K562 (cell line): ENCODE data around the gene ACSS1. TPM values are rescaled to one million over a fixed set of nuclear protein-coding genes. Genes with fewer than 3 reads are reported as not detected.

ENCODE experiments used
- DPF2 ChIP-seq: fragments of 450-650 bp; IDR thresholded peaks from 2 replicates; pipeline ENCODE4 v1.6.1; 2016
- GATAD2B ChIP-seq: fragments of 450-650 bp; IDR thresholded peaks from 2 replicates; pipeline ENCODE4 v1.6.1; 2017; ENCODE audit warnings: mild to moderate bottlenecking, borderline replicate concordance
- JUND ChIP-seq, 2 experiments: IDR thresholded peaks; 2 replicates in 1 of 2; 3 replicates in 1 of 2; pipeline ENCODE4 v1.6.1; 2011; ENCODE audit warnings: borderline replicate concordance in 2 of 2, low read depth in 2 of 2, low read length in 2 of 2, improper control_type of control experiment in 1 of 2, missing biosample characterization in 1 of 2, missing genetic modification characterization in 1 of 2, missing genetic modification reagents in 1 of 2
- KDM1A ChIP-seq, 2 experiments: fragments of 450-650 bp; IDR thresholded peaks; 2 replicates each; pipeline ENCODE4 v1.6.1; 2016; ENCODE audit warnings: mild to moderate bottlenecking in 2 of 2
- MCM2 ChIP-seq: fragments of 450-650 bp; IDR thresholded peaks from 2 replicates; pipeline ENCODE4 v1.6.1; 2017; ENCODE audit warnings: low read depth, mild to moderate bottlenecking
- MEIS2 ChIP-seq: fragments of 450-650 bp; IDR thresholded peaks from 2 replicates; pipeline ENCODE4 v1.6.1; 2014; ENCODE audit warnings: mild to moderate bottlenecking; ENCODE audit not compliant: partially characterized antibody
- NCOA6 ChIP-seq: fragments of 450-650 bp; IDR thresholded peaks from 2 replicates; pipeline ENCODE4 v1.6.1; 2017; ENCODE audit warnings: mild to moderate bottlenecking
- POLR3G ChIP-seq: IDR thresholded peaks from 2 replicates; pipeline ENCODE4 v1.6.1; 2011; ENCODE audit not compliant: insufficient read length, insufficient replicate concordance; ENCODE audit errors: extremely low read depth
- PTBP1 ChIP-seq: fragments of 200-400 bp; formaldehyde crosslinking; IDR thresholded peaks from 2 replicates; pipeline ENCODE4 v1.6.1; 2017; ENCODE audit warnings: low read depth, low read length
- RCOR1 ChIP-seq, 2 experiments: IDR thresholded peaks; 2 replicates each; pipeline ENCODE4 v1.6.1; 2012; ENCODE audit warnings: low read depth in 2 of 2, low read length in 2 of 2, borderline replicate concordance in 1 of 2, improper control_type of control experiment in 1 of 2
- SMC3 ChIP-seq: conservative IDR thresholded peaks from 2 replicates; pipeline ENCODE4 v1.6.1; 2011; ENCODE audit warnings: low read depth, low read length, improper control_type of control experiment; ENCODE audit not compliant: insufficient read depth
- STAG1 ChIP-seq: sonication (generic); formaldehyde crosslinking; IDR thresholded peaks from 2 replicates; pipeline ENCODE4 v1.5.0; 2020; ENCODE audit warnings: missing genetic modification reagents, borderline replicate concordance
- ZNF274 ChIP-seq: IDR thresholded peaks from 2 replicates; pipeline ENCODE4 v1.6.1; 2011; ENCODE audit warnings: low read depth, mild to moderate bottlenecking, low read length, moderate library complexity, borderline replicate concordance
- polyA plus RNA-seq, 8 experiments: library from polyadenylated mRNA; depleted of rRNA in 4 of 8; stranded (reverse) in 5 of 8; unstranded in 3 of 8; fragments of >200 nt; fragmentation: Nextera tagmentation in 2 of 8; fragmentation: Illumina TruSeq in 1 of 8; extraction: Ambion mirVana in 2 of 8; extraction: Trizol in 1 of 8; gene quantifications; 2 replicates each; pipeline versions ENCODE4 v1.2.1 to v1.2.3, GENCODE V29; 2011 to 2014; ENCODE audit warnings: inconsistent platforms in 1 of 8, missing spikeins in 1 of 8
- total RNA-seq, 7 experiments: library from RNA; depleted of rRNA in 6 of 7; stranded (reverse); fragments of >200 nt in 6 of 7; fragmentation: Illumina TruSeq in 2 of 7; extraction: Trizol in 2 of 7; gene quantifications; 2 replicates each; pipeline versions ENCODE4 v1.2.1 to v1.2.3, GENCODE V29; 2011 to 2021; ENCODE audit warnings: low replicate concordance in 1 of 7
- TF ChIP-seq, protein P1 (sequence below): sonication (generic); formaldehyde crosslinking; IDR thresholded peaks from 2 replicates; pipeline ENCODE4 v1.8.0; 2022; ENCODE audit warnings: missing genetic modification reagents, mild to moderate bottlenecking, moderate library complexity, borderline replicate concordance
- TF ChIP-seq, protein P2 (sequence below): fragments of 250-450 bp; sonication (Bioruptor Pico); IDR thresholded peaks from 2 replicates; pipeline ENCODE4 v1.4.0; 2020; ENCODE audit warnings: mild to moderate bottlenecking, moderate library complexity, borderline replicate concordance
- TF ChIP-seq, protein P3 (sequence below), 3 experiments: fragments of 200-800 bp in 1 of 3; sonication (Bioruptor generic) in 1 of 3; sonication (generic) in 1 of 3; formaldehyde crosslinking in 1 of 3; IDR thresholded peaks; 2 replicates each; pipeline versions ENCODE4 v1.6.1 to v1.8.0; 2016 to 2022; ENCODE audit warnings: mild to moderate bottlenecking in 2 of 3, missing compliant biosample characterization in 2 of 3, missing genetic modification characterization in 2 of 3, missing genetic modification reagents in 1 of 3
- TF ChIP-seq, protein P4 (sequence below), 2 experiments: fragments of 450-650 bp in 1 of 2; sonication (generic) in 1 of 2; formaldehyde crosslinking in 1 of 2; IDR thresholded peaks in 1 of 2; conservative IDR thresholded peaks in 1 of 2; 2 replicates each; pipeline versions ENCODE4 v1.6.1 to v1.8.1; 2016 to 2023; ENCODE audit warnings: mild to moderate bottlenecking in 2 of 2, moderate library complexity in 2 of 2, inconsistent platforms in 1 of 2, missing genetic modification reagents in 1 of 2
- TF ChIP-seq, protein P5 (sequence below): sonication (generic); formaldehyde crosslinking; IDR thresholded peaks from 2 replicates; pipeline ENCODE4 v1.8.1; 2022; ENCODE audit warnings: missing genetic modification reagents

ACSS1 gene
- total and polyA plus RNA-seq, 9 of the 15 experiments (the other 6 are each of a cell fraction or from before 2014, with no cell fraction given), result 0.07 to 2.1 (median 0.27) TPM; not detected in 3

DNA sequence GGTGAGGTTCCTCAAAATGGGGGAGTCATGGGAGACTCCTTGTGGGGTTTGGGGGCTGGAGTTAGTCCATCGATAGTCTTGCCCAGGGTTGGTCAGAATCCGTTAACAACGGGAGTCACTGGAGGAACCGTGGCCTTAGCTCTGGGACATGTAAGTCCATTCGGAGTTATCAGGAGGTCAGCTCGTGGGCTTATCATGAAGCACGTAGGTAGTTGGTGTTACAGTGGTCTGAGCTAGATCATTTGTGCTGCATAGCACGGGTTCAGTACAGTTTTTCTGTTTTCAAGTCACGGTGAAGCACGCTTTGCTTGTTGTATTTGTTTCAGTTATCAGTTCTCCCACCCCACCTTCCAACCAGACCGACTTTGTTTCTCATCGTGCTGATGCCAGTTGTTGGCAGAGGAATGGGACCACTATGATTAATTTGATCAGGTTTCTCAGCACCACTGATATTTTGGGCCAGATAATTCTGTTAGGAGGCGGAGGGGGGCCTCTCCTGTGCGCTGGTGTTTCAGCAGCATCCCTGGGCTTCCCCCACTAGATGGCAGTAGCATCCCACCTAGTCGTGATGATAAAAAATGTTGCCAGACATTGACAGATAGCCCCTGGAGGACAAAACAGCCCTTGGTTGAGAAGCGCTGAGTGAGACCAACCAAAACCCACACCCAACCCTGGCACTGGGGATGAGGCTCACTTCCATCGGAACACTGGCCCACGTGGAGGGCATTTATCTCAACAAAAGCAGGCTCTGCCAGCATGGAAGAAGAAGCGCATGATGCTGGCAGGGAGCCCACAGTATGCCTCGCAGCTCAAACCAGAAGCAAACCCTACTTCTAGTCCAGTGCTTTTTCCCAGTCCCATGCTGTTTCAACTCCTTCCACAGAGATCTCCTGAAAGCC is 63.2 kb downstream of the ACSS1 start (continued):
- TF ChIP-seq JUND (IDR thresholded peaks at IDR 0.05; ENCODE audit: borderline replicate concordance, low read depth, low read length) (no peak), JUND (tag; IDR thresholded peaks at IDR 0.05; ENCODE audit: borderline replicate concordance, low read depth, low read length) (no peak), MEIS2 (peak; percentile 95), SMC3 (peak; percentile 88), DPF2 (no peak), GATAD2B (no peak), ZNF274 (no peak), RCOR1 (IDR thresholded peaks at IDR 0.05; ENCODE audit: borderline replicate concordance in 1 of 2, low read depth in 2 of 2, low read length in 2 of 2) (peak in 1 of 2 experiments; percentile 43; a peak in 1 of 4 replicates), POLR3G (no peak), KDM1A (IDR thresholded peaks at IDR 0.05) (no peak), PTBP1 (no peak), MCM2 (no peak), STAG1 (peak; percentile 67; the same call in 1 of the 2 replicates), NCOA6 (no peak)
- TF ChIP-seq, protein P1, sequence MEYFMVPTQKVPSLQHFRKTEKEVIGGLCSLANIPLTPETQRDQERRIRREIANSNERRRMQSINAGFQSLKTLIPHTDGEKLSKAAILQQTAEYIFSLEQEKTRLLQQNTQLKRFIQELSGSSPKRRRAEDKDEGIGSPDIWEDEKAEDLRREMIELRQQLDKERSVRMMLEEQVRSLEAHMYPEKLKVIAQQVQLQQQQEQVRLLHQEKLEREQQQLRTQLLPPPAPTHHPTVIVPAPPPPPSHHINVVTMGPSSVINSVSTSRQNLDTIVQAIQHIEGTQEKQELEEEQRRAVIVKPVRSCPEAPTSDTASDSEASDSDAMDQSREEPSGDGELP (CRISPR knock-in tag), result no peak
- TF ChIP-seq, protein P2, sequence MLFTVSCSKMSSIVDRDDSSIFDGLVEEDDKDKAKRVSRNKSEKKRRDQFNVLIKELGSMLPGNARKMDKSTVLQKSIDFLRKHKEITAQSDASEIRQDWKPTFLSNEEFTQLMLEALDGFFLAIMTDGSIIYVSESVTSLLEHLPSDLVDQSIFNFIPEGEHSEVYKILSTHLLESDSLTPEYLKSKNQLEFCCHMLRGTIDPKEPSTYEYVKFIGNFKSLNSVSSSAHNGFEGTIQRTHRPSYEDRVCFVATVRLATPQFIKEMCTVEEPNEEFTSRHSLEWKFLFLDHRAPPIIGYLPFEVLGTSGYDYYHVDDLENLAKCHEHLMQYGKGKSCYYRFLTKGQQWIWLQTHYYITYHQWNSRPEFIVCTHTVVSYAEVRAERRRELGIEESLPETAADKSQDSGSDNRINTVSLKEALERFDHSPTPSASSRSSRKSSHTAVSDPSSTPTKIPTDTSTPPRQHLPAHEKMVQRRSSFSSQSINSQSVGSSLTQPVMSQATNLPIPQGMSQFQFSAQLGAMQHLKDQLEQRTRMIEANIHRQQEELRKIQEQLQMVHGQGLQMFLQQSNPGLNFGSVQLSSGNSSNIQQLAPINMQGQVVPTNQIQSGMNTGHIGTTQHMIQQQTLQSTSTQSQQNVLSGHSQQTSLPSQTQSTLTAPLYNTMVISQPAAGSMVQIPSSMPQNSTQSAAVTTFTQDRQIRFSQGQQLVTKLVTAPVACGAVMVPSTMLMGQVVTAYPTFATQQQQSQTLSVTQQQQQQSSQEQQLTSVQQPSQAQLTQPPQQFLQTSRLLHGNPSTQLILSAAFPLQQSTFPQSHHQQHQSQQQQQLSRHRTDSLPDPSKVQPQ, result no peak
- TF ChIP-seq, protein P3, sequence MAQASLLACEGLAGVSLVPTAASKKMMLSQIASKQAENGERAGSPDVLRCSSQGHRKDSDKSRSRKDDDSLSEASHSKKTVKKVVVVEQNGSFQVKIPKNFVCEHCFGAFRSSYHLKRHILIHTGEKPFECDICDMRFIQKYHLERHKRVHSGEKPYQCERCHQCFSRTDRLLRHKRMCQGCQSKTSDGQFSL (CRISPR knock-in tag; IDR thresholded peaks at IDR 0.05), result no peak
- TF ChIP-seq, protein P3 (tag; IDR thresholded peaks at IDR 0.05), result no peak
- TF ChIP-seq, protein P4, sequence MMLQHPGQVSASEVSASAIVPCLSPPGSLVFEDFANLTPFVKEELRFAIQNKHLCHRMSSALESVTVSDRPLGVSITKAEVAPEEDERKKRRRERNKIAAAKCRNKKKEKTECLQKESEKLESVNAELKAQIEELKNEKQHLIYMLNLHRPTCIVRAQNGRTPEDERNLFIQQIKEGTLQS (IDR thresholded peaks at IDR 0.05), result no peak
- TF ChIP-seq, protein P4 (CRISPR knock-in tag; conservative IDR thresholded peaks at IDR 0.05), result no peak
- TF ChIP-seq, protein P5, sequence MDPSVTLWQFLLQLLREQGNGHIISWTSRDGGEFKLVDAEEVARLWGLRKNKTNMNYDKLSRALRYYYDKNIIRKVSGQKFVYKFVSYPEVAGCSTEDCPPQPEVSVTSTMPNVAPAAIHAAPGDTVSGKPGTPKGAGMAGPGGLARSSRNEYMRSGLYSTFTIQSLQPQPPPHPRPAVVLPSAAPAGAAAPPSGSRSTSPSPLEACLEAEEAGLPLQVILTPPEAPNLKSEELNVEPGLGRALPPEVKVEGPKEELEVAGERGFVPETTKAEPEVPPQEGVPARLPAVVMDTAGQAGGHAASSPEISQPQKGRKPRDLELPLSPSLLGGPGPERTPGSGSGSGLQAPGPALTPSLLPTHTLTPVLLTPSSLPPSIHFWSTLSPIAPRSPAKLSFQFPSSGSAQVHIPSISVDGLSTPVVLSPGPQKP (CRISPR knock-in tag), result no peak
